ENCODE results near the gene HSPB2. TPM values are rescaled to one million over a fixed set of nuclear protein-coding genes. Genes with fewer than 3 reads are reported as not detected.

Gene HSPB2
- total and polyA plus RNA-seq, 2 of the 4 experiments (the other 2 are of a cell fraction): 0.18 to 0.55 TPM

DNA sequence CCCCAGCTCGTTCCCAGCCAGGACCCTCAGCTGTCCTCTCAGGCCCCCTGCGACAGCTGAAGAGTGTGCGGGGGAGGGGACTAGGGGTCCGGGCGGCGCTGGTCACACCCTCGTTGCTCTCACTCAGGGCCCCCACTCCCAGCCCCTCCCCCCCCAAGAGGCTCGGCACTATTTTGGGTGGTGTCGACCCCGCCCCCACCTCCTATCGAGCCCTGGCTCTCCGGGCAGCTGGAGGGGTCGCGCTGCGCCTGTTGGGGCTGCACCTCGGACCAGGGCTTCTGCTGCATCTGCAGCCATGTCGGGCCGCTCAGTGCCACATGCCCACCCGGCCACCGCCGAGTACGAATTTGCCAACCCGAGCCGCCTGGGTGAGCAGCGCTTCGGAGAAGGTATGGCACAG, at the start of gene HSPB2 (continued):
- no peak for TF ChIP-seq RCOR1 (IDR thresholded peaks at IDR 0.05; ENCODE audit: insufficient replicate concordance, low read length)
- no peak for TF ChIP-seq CHD1 (IDR thresholded peaks at IDR 0.05; ENCODE audit: low read depth, low read length)

DNA sequence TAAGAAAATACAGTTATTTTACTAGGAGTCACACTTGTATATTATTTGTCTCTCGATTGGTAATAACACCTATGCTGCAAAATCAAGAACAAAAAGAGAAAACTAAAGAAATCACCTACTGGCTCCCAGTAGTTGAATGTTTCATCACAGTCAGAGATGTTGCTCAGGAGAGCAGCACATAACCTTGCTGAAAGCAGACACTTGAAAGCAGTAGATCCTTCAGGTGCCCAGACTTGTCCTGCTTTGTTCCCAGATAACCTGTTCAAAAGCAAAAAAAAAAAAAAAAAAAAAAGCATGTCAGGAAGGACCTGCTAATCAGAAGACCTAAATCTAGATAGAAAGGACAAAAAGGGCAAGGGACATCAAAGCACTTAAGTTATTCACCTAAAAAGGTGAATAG, 42.4 kb upstream of the HSPB2 start:
- no peak overlapping the region for H3K56ac ChIP-seq (ENCODE audit: extremely low read depth, insufficient read depth, low read length)
- ChIA-PET POLR2A (ENCODE audit: unreplicated experiment) (no interaction called here), CTCF (interaction anchor here (1.5 kb wide), 1 partner anchor 24 kb away, joined by 4 read pairs; no protein-coding TSS in a partner anchor)
- H2BK120ac ChIP-seq (ENCODE audit: low read depth, low read length): no peak overlapping the region
- H3K9me1 ChIP-seq (ENCODE audit: insufficient read depth, low read length): peaks cover 4% of the 10 kb centered on the region; the same call in 1 of the 2 replicates
- H2AFZ ChIP-seq (replicated peaks; ENCODE audit: low read length, poor library complexity): no peak overlapping the region
- peak overlapping the region; percentile 80; the same call in 1 of the 2 replicates for H4K5ac ChIP-seq (ENCODE audit: low read depth, low read length)
- no CpG with 5 or more reads among the region's 1 CpG for WGBS, 2 experiments (ENCODE audit: extremely low coverage in 2 of 2, insufficient read length in 1 of 2)
- no peak for DNase-seq
- H3K27me3 ChIP-seq (ENCODE audit: control insufficient read depth, insufficient read depth, low read length): no peaks in the 10 kb centered on the region
- peaks cover 3 to 19% of the 10 kb centered on the region in 2 experiments; a peak in 3 of 4 replicates for H3K79me1 ChIP-seq (ENCODE audit: low read depth in 1 of 2, low read length in 2 of 2)
- no peak overlapping the region for H3K4me3 ChIP-seq (ENCODE audit: insufficient read depth, low read depth, low read length)
- no peak overlapping the region for H2BK20ac ChIP-seq (ENCODE audit: low read depth, low read length)
- in situ Hi-C loops (cut with MboI; ENCODE audit: low sequenced_read_pairs) (no loop called here), dilution Hi-C loops (cut with HindIII; ENCODE audit: low sequenced_read_pairs, unreplicated experiment) (no loop called here), intact Hi-C loops (cut with micrococcal nuclease) (loop anchor here (2.0 to 10.0 kb wide), 2 partner anchors 127 to 355 kb away; partner anchors contain the start of gene PTS)
- H3K18ac ChIP-seq (ENCODE audit: low read depth, low read length): no peak overlapping the region
- H3K36me3 ChIP-seq (ENCODE audit: control insufficient read depth, insufficient read depth, low read length): peaks cover 5% of the 10 kb centered on the region
- no peak overlapping the region for H2AK5ac ChIP-seq (ENCODE audit: low read depth, low read length)
- TF ChIP-seq, protein P1, sequence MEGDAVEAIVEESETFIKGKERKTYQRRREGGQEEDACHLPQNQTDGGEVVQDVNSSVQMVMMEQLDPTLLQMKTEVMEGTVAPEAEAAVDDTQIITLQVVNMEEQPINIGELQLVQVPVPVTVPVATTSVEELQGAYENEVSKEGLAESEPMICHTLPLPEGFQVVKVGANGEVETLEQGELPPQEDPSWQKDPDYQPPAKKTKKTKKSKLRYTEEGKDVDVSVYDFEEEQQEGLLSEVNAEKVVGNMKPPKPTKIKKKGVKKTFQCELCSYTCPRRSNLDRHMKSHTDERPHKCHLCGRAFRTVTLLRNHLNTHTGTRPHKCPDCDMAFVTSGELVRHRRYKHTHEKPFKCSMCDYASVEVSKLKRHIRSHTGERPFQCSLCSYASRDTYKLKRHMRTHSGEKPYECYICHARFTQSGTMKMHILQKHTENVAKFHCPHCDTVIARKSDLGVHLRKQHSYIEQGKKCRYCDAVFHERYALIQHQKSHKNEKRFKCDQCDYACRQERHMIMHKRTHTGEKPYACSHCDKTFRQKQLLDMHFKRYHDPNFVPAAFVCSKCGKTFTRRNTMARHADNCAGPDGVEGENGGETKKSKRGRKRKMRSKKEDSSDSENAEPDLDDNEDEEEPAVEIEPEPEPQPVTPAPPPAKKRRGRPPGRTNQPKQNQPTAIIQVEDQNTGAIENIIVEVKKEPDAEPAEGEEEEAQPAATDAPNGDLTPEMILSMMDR (conservative IDR thresholded peaks at IDR 0.05; ENCODE audit: low read depth, low read length): no peak
- TF ChIP-seq POLR2A (IDR thresholded peaks at IDR 0.05; ENCODE audit: low read depth, low read length) (no peak), MAZ (IDR thresholded peaks at IDR 0.05; ENCODE audit: borderline replicate concordance, low read depth, low read length) (no peak), NFE2L2 (IDR thresholded peaks at IDR 0.05; ENCODE audit: low read depth, low read length) (no peak), CEBPB (IDR thresholded peaks at IDR 0.05; ENCODE audit: low read depth, low read length) (no peak), BHLHE40 (IDR thresholded peaks at IDR 0.05; ENCODE audit: low read depth, low read length) (no peak), SMC3 (IDR thresholded peaks at IDR 0.05; ENCODE audit: low read depth, low read length) (no peak)
- no peak overlapping the region for H2BK5ac ChIP-seq (ENCODE audit: low read depth, low read length, poor library complexity, severe bottlenecking)
- H3K9me3 ChIP-seq (ENCODE audit: control insufficient read depth, insufficient read depth, low read length): no peaks in the 10 kb centered on the region
- H2BK15ac ChIP-seq (ENCODE audit: low read depth, low read length): no peak overlapping the region
- H3K14ac ChIP-seq (replicated peaks; ENCODE audit: low read depth, low read length): no peak overlapping the region
- H3K23ac ChIP-seq (ENCODE audit: low read depth, low read length): no peak overlapping the region
- no peak overlapping the region; a peak in 1 of 4 replicates for H4K8ac ChIP-seq (ENCODE audit: low read depth in 2 of 2, low read length in 2 of 2)
- no peak overlapping the region for H3K27ac ChIP-seq (ENCODE audit: insufficient read depth, low read length)
- H4K20me1 ChIP-seq (ENCODE audit: insufficient read depth, low read length): no peaks in the 10 kb centered on the region
- ATAC-seq (ENCODE audit: low read depth): no peak
- no peak overlapping the region for H3K4me2 ChIP-seq (ENCODE audit: low read depth, low read length)
- no peak overlapping the region for H3K4ac ChIP-seq (ENCODE audit: low read depth, low read length)
- no TSS peak for BruUV-seq (replicated peaks)
- H3K9ac ChIP-seq (ENCODE audit: low read depth, low read length): no peak overlapping the region; the same call in 1 of the 2 replicates
- H2AK9ac ChIP-seq (replicated peaks; ENCODE audit: low read depth, low read length, poor library complexity): no peak overlapping the region
- peaks cover 2% of the 10 kb centered on the region for H3K4me1 ChIP-seq (ENCODE audit: control insufficient read depth, insufficient read depth, low read length)
- no peak overlapping the region for H4K91ac ChIP-seq (ENCODE audit: insufficient read depth, low read depth, low read length)

Measured in IMR-90 (cell line).